Pancreas (tissue), 10 donors: ENCODE results near the gene SLC35B3. TPM values are rescaled to one million over a fixed set of nuclear protein-coding genes. Genes with fewer than 3 reads are reported as not detected.
"Not testable (repeated sequence)": the region's sequence is repeated elsewhere in the genome, so short reads cannot be mapped to it uniquely, and the experiment has no call there.

Experiments used
- ATAC-seq, 4 donors: fragments of 200-7000 bp; cut with Tn5 transposase; one replicate each; pipeline versions ENCODE4 v1.8.0 to v1.9.1; 2020; ENCODE audit warnings: mild to moderate bottlenecking in 4 of 4, moderate library complexity in 4 of 4
- DNase-seq, 6 donors: peaks; one replicate each; pipeline ENCODE4 v3.0.0-alpha.2; 2020
- FAIRE-seq: peaks from 2 replicates; lab custom pipeline; 2012; peaks lifted over from hg19 to GRCh38; lab: Jason Lieb, UNC
- H3K27ac ChIP-seq, 4 donors: fragments of 200-600 bp; sonication (generic); 1 replicate in 3 of 4; 2 replicates in 1 of 4; pipeline versions ENCODE4 v1.5.0 to v1.8.0; 2020
- H3K27me3 ChIP-seq, 4 donors: fragments of 200-600 bp; one replicate each; pipeline ENCODE4 v1.8.0; 2021
- H3K36me3 ChIP-seq, 3 donors: fragments of 200-600 bp; sonication (generic) in 1 of 3; one replicate each; pipeline versions ENCODE4 v1.5.0 to v1.8.0; 2020 to 2021
- H3K4me1 ChIP-seq, 3 donors: fragments of 200-600 bp; one replicate each; pipeline ENCODE4 v1.8.0; 2021
- H3K4me3 ChIP-seq, 4 donors: fragments of 200-600 bp; sonication (generic) in 2 of 4; one replicate each; pipeline versions ENCODE4 v1.5.0 to v1.8.0; 2020 to 2021
- H3K9me3 ChIP-seq, 4 donors: fragments of 200-600 bp; one replicate each; pipeline ENCODE4 v1.8.0; 2021
- CTCF ChIP-seq, 4 donors: fragments of 200-600 bp; sonication (generic) in 3 of 4; IDR thresholded peaks; one replicate each; pipeline versions ENCODE4 v1.5.0 to v1.8.0; 2021; ENCODE audit warnings: antibody characterized with exemption in 4 of 4
- WGBS, 2 donors: extraction: QIAGEN DNeasy Blood & Tissue Kit; methylation state at CpG; one replicate each; pipeline ENCODE4 v1.1.7; 2013; 5-methylcytosine and 5-hydroxymethylcytosine counted together
- intact Hi-C, 3 donors: fragments of 100-400 bp; cut with DNase I; formaldehyde crosslinking; loops; one replicate each; pipeline versions ENCODE4 v1.11.1 to v1.14.2; 2022
- polyA plus RNA-seq, 2 donors: library from polyadenylated mRNA; stranded (reverse); fragments of 200-250 nt; gene quantifications; one replicate each; pipeline ENCODE4 v1.2.3, GENCODE V29; 2013
- total RNA-seq, 6 donors: library from RNA; stranded (reverse); fragmentation: NEBNext Ultra II Directional in 4 of 6; extraction: Animal tissue kit (Norgen Biotek cat#: 25700) in 4 of 6; gene quantifications; one replicate each; pipeline versions ENCODE4 v1.2.1 to v1.2.4, GENCODE V29; 2021 to 2023
- donor health status: healthy with polysubstance abuse.
- donor health status: DM: no; HTN: no; CAD: no; lungs with moderate emphysema.
- donor health status: DM: no; HTN: no; CAD: no.
- donor health status: control.
- donor health status: control.
- donor health status: Bipolar disorder and iron deficiency.
- donor health status: DM: yes; HTN: yes; CAD: no.
- donor health status: DM: no; HTN: no; CAD: no.
- donor health status: DM: no; HTN: no; CAD: no.
- donor health status: DM: yes; HTN: yes; CAD: no.

SLC35B3 gene
- total and polyA plus RNA-seq, 8 donors, result 8.5 to 16.0 (median 11.8) TPM

- DNase-seq, result no peak
- Histone ChIP-seq H3K9me3 (no peaks in the 10 kb centered on the region), H3K27ac (no peak overlapping the region), H3K36me3 (peaks cover 0 to 32% (median 14%) of the 10 kb centered on the region in 3 donors), H3K4me1 (no peaks in the 10 kb centered on the region), H3K4me3 (no peak overlapping the region), H3K27me3 (no peaks in the 10 kb centered on the region)
- WGBS, 2 donors, result 97% methylated on average over 3 of the region's 3 CpGs
- intact Hi-C loops, result no loop called here
- ATAC-seq, result no peak
- FAIRE-seq, result no peak
- TF ChIP-seq CTCF (IDR thresholded peaks at IDR 0.05), result no peak
Observed at GRCh38 chr6:8420031-8420588, 15.2 kb downstream of the SLC35B3 start.

GRCh38 chr6:8415913-8416312, 19.4 kb downstream of the SLC35B3 start:
- Histone ChIP-seq H3K36me3 (peaks cover 0 to 35% (median 20%) of the 10 kb centered on the region in 3 donors), H3K4me3 (no peak overlapping the region), H3K27me3 (no peaks in the 10 kb centered on the region), H3K27ac (no peak overlapping the region), H3K4me1 (no peaks in the 10 kb centered on the region), H3K9me3 (no peaks in the 10 kb centered on the region)
- 97 to 100% methylated on average over 2 of the region's 2 CpGs for WGBS, 2 donors
- DNase-seq, result no peak
- ATAC-seq, result no peak
- FAIRE-seq, result no peak
- intact Hi-C loops, result no loop called here
- no peak for TF ChIP-seq CTCF (IDR thresholded peaks at IDR 0.05)

- DNase-seq (no peak), FAIRE-seq (no peak), ATAC-seq (no peak)
- no peak overlapping the region for H3K4me3 ChIP-seq
- WGBS, 2 donors, result 97 to 98% methylated on average over 3 of the region's 3 CpGs
- no peak for TF ChIP-seq CTCF (IDR thresholded peaks at IDR 0.05)
- no peaks in the 10 kb centered on the region for H3K27me3 ChIP-seq
- peaks cover 0 to 32% (median 20%) of the 10 kb centered on the region in 3 donors for H3K36me3 ChIP-seq
- no peak overlapping the region for H3K27ac ChIP-seq
- H3K9me3 ChIP-seq, result no peaks in the 10 kb centered on the region
- intact Hi-C loops, result no loop called here
- H3K4me1 ChIP-seq, result no peaks in the 10 kb centered on the region
Observed at GRCh38 chr6:8415280-8415679, 20.1 kb downstream of the SLC35B3 start.

GRCh38 chr6:8414844-8415243, 20.5 kb downstream of the SLC35B3 start:
- intact Hi-C loops, result no loop called here
- no peaks in the 10 kb centered on the region for H3K27me3 ChIP-seq
- no peak for TF ChIP-seq CTCF (IDR thresholded peaks at IDR 0.05)
- H3K27ac ChIP-seq, result no peak overlapping the region
- FAIRE-seq (peak; percentile 43), ATAC-seq (no peak), DNase-seq (no peak)
- H3K36me3 ChIP-seq, result peaks cover 0 to 29% (median 20%) of the 10 kb centered on the region in 3 donors
- no peaks in the 10 kb centered on the region for H3K4me1 ChIP-seq
- H3K9me3 ChIP-seq, result no peaks in the 10 kb centered on the region
- no peak overlapping the region for H3K4me3 ChIP-seq
- 86 to 95% methylated on average over 3 of the region's 3 CpGs for WGBS, 2 donors

- H3K4me3 ChIP-seq, H3K36me3 ChIP-seq, ATAC-seq, DNase-seq, H3K27me3 ChIP-seq, intact Hi-C loops, H3K9me3 ChIP-seq, H3K4me1 ChIP-seq, H3K27ac ChIP-seq, FAIRE-seq: not testable (repeated sequence)
- WGBS, 2 donors, result 84% methylated on average over 4 of the region's 4 CpGs
Observed at GRCh38 chr6:8405946-8406345, 29.4 kb downstream of the SLC35B3 start.
